Naive thymus-derived CD4-positive, alpha-beta T cell (primary cell): ENCODE data around the gene PTPN4. TPM values are rescaled to one million over a fixed set of nuclear protein-coding genes. Genes with fewer than 3 reads are reported as not detected.

Source experiments
- ATAC-seq: fragments of 150-1000 bp; cut with Tn5 transposase; 2 replicates; pipeline ENCODE4 v1.10.0; 2021; ENCODE audit warnings: mild to moderate bottlenecking, moderate library complexity
- CTCF ChIA-PET: fragments of 350-600 bp; sonication (Branson Sonifier 250); formaldehyde crosslinking; loops from one replicate; lab custom pipeline; 2021; ENCODE audit warnings: antibody characterized with exemption; lab: Charles Lee
- POLR2A ChIA-PET: fragments of 350-600 bp; sonication (Branson Sonifier 250); formaldehyde crosslinking; loops from one replicate; lab custom pipeline; 2021; ENCODE audit warnings: antibody characterized with exemption, inconsistent platforms; lab: Charles Lee
- DNase-seq, 9 donors: peaks; one replicate each; pipeline versions ENCODE4 v3.0.0 to v3.0.0-alpha.2; 2020 to 2022; ENCODE audit warnings: mixed read lengths in 1 of 9
- H3K27ac ChIP-seq: one replicate; pipeline ENCODE4 v1.7.0; 2013; ENCODE audit warnings: mild to moderate bottlenecking, low read depth, low read length, moderate library complexity
- H3K27me3 ChIP-seq, 2 donors: one replicate each; pipeline ENCODE4 v1.7.0; 2013; ENCODE audit warnings: low read length in 2 of 2, mild to moderate bottlenecking in 2 of 2, moderate library complexity in 2 of 2; ENCODE audit not compliant: control insufficient read depth in 2 of 2, insufficient read depth in 2 of 2
- H3K36me3 ChIP-seq, 3 experiments: 1 replicate in 2 of 3; 2 replicates in 1 of 3; pipeline ENCODE4 v1.7.0; 2013; ENCODE audit warnings: low read length in 3 of 3, mild to moderate bottlenecking in 3 of 3, moderate library complexity in 1 of 3; ENCODE audit not compliant: insufficient read depth in 3 of 3, control insufficient read depth in 2 of 3
- H3K4me1 ChIP-seq, 2 donors: one replicate each; pipeline ENCODE4 v1.7.0; 2013; ENCODE audit warnings: low read length in 2 of 2, mild to moderate bottlenecking in 2 of 2, moderate library complexity in 1 of 2; ENCODE audit not compliant: control insufficient read depth in 2 of 2, insufficient read depth in 2 of 2
- H3K4me3 ChIP-seq: 2 replicates; pipeline ENCODE4 v1.7.0; 2013; ENCODE audit warnings: mild to moderate bottlenecking, low read length
- H3K9me3 ChIP-seq, 3 experiments: 1 replicate in 2 of 3; 2 replicates in 1 of 3; pipeline ENCODE4 v1.7.0; 2013; ENCODE audit warnings: low read length in 3 of 3; ENCODE audit not compliant: control insufficient read depth in 2 of 3
- H3K27ac Mint-ChIP-seq, 9 donors: one replicate each; pipeline ENCODE4 v1.8.0; 2020 to 2022; ENCODE audit warnings: mixed read lengths in 9 of 9, mild to moderate bottlenecking in 8 of 9, moderate library complexity in 5 of 9, inconsistent platforms in 2 of 9
- H3K27me3 Mint-ChIP-seq, 5 donors: one replicate each; pipeline ENCODE4 v1.8.0; 2021 to 2022; ENCODE audit warnings: mixed read lengths in 5 of 5, mild to moderate bottlenecking in 1 of 5
- H3K36me3 Mint-ChIP-seq, 5 donors: one replicate each; pipeline ENCODE4 v1.8.0; 2020 to 2022; ENCODE audit warnings: mixed read lengths in 5 of 5, mild to moderate bottlenecking in 3 of 5, inconsistent platforms in 1 of 5
- H3K4me1 Mint-ChIP-seq, 7 donors: one replicate each; pipeline ENCODE4 v1.8.0; 2020 to 2022; ENCODE audit warnings: mixed read lengths in 7 of 7, mild to moderate bottlenecking in 3 of 7, inconsistent platforms in 1 of 7
- H3K4me3 Mint-ChIP-seq, 10 donors: one replicate each; pipeline ENCODE4 v1.8.0; 2020 to 2022; ENCODE audit warnings: mild to moderate bottlenecking in 10 of 10, mixed read lengths in 10 of 10, moderate library complexity in 6 of 10, inconsistent platforms in 2 of 10
- H3K9me3 Mint-ChIP-seq, 11 donors: one replicate each; pipeline ENCODE4 v1.8.0; 2020 to 2022; ENCODE audit warnings: mixed read lengths in 11 of 11, mild to moderate bottlenecking in 4 of 11, inconsistent platforms in 1 of 11, moderate library complexity in 1 of 11
- intact Hi-C, 2 donors: fragments of 100-400 bp; cut with micrococcal nuclease; formaldehyde crosslinking; loops; one replicate each; pipeline ENCODE4 v1.15.1; 2023
- polyA plus RNA-seq, 2 donors: library from polyadenylated mRNA; unstranded; fragments of 300-500 nt; fragmentation: Illumina TruSeq; gene quantifications; one replicate each; pipeline ENCODE4 v1.2.3, GENCODE V29; 2021
- total RNA-seq, 6 experiments: library from RNA in 5 of 6; stranded (reverse) in 5 of 6; gene quantifications; 1 replicate in 5 of 6; 2 replicates in 1 of 6; pipeline ENCODE4 v1.2.3 and lab custom pipeline; 2021 to 2026

The PTPN4 gene
- total and polyA plus RNA-seq, 7 experiments from 2014 or later = 48.9 to 122 (median 76.7) TPM

DNA sequence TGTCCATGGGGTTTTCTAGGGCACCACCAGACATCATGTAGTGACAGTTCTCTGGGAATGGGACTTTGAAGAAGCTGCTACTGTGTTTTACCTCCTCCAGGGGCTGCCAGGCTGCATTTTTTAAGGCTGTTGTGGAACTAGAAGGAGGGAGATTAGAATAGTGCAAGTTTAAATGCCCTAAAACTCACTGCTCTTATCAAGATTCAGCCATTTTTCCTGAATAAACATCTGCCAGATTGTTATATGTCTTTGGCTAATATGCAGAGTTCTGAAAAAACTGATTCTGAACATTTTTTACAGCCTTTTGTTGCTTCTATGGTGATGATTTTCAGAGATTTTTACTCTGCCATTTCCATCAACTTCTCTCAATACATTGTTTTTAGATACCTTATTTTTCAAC is 244.5 kb downstream of the PTPN4 start:
- H3K4me1 Mint-ChIP-seq = peaks cover 0 to 7% (median 0%) of the 10 kb centered on the region in 7 donors
- Histone ChIP-seq H3K4me3 (no peak overlapping the region), H3K36me3 (no peaks in the 10 kb centered on the region), H3K27ac (no peak overlapping the region), H3K4me1 (no peaks in the 10 kb centered on the region), H3K9me3 (no peaks in the 10 kb centered on the region), H3K27me3 (no peaks in the 10 kb centered on the region)
- no peaks in the 10 kb centered on the region for H3K36me3 Mint-ChIP-seq
- no peak overlapping the region for H3K4me3 Mint-ChIP-seq
- intact Hi-C loops = no loop called here
- ChIA-PET CTCF (interaction anchor here (1.2 kb wide), 1 partner anchor 45 kb away, joined by 4 read pairs; no protein-coding TSS in a partner anchor), POLR2A (interaction anchor here (1.2 kb wide), 1 partner anchor 172 kb away, joined by 3 read pairs; no protein-coding TSS in a partner anchor)
- DNase-seq (no peak), ATAC-seq (no peak)
- no peaks in the 10 kb centered on the region for H3K9me3 Mint-ChIP-seq
- H3K27me3 Mint-ChIP-seq = peaks cover 0 to 8% (median 0%) of the 10 kb centered on the region in 5 donors
- H3K27ac Mint-ChIP-seq = no peak overlapping the region

DNA sequence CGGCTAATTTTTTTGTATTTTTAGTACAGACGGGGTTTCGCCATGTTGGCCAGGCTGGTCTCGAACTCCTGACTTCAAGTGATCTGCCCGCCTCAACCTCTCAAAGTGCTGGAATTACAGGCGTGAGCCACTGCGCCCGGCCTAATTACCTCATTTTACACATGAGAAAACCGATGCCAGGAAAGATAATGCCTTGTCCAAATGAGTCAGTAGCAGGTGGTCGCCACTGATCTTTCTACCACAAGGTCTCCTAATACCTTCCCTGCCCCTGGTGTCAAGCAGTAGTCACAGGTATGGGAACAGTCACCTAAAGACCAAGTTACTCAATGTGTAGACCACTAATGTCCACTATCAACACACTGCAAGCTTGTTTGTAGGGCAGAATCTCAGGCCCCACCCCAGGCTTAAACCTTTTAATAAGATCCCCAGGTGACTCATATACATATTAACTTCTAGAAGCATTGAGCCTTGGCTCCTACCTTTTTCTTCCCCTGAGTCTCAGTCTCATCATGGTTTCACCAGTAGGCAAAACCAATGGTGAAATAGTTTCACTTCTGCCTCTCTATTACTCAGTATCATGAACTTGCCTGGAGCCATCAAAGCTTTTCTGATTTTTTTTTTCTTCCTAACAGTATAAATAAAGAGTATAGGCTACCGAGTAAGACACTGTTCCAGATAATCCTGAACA is 246.3 kb downstream of the PTPN4 start:
- no peaks in the 10 kb centered on the region for H3K36me3 Mint-ChIP-seq
- H3K36me3 ChIP-seq = no peaks in the 10 kb centered on the region
- peaks cover 0 to 7% (median 0%) of the 10 kb centered on the region in 7 donors for H3K4me1 Mint-ChIP-seq
- peak overlapping the region in 1 of 9 donors; percentile 46 for H3K27ac Mint-ChIP-seq
- intact Hi-C loops = no loop called here
- POLR2A ChIA-PET = interaction anchor here (0.6 kb wide), 1 partner anchor 245 kb away, joined by 5 read pairs; no protein-coding TSS in a partner anchor
- H3K27me3 ChIP-seq = no peaks in the 10 kb centered on the region
- ATAC-seq = no peak
- DNase-seq = no peak
- CTCF ChIA-PET = no interaction called here
- no peaks in the 10 kb centered on the region for H3K9me3 Mint-ChIP-seq
- peaks cover 0 to 6% (median 0%) of the 10 kb centered on the region in 5 donors for H3K27me3 Mint-ChIP-seq
- H3K4me1 ChIP-seq = no peaks in the 10 kb centered on the region
- no peaks in the 10 kb centered on the region for H3K9me3 ChIP-seq
- H3K4me3 Mint-ChIP-seq = no peak overlapping the region
- H3K4me3 ChIP-seq = no peak overlapping the region
- no peak overlapping the region for H3K27ac ChIP-seq

DNA sequence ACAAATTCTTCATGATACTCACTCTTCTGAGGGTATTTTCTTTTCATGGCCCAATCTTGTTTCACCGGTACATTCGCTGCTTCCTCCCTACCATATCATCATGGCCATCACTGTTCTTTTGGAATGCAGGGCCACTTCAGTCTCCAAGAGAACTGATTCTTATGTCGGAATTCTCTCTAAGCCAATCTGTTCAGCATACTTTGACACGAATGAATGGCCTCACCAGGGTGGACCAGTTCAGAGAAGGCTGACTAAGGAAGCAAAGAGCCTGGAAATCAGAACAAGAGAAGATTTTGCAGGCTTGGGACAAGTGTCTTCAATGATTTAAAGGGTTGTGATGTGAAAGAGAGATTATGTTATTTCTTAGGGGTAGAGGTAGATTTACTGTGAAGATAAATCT is 248.1 kb downstream of the PTPN4 start:
- Mint-ChIP-seq H3K36me3 (no peaks in the 10 kb centered on the region), H3K4me3 (no peak overlapping the region), H3K27ac (peak overlapping the region in 1 of 9 donors; percentile 60), H3K4me1 (peaks cover 6 to 12% (median 7%) of the 10 kb centered on the region in 7 donors), H3K9me3 (no peaks in the 10 kb centered on the region), H3K27me3 (peaks cover 0 to 3% (median 0%) of the 10 kb centered on the region in 5 donors)
- intact Hi-C loops = no loop called here
- no peak for ATAC-seq
- H3K9me3 ChIP-seq = no peaks in the 10 kb centered on the region
- POLR2A ChIA-PET = no interaction called here
- CTCF ChIA-PET = no interaction called here
- H3K4me1 ChIP-seq = peaks cover 6% of the 10 kb centered on the region in 2 donors
- H3K27ac ChIP-seq = no peak overlapping the region
- peaks cover 0 to under 1% (median 0%) of the 10 kb centered on the region in 3 experiments for H3K36me3 ChIP-seq
- DNase-seq = no peak
- no peaks in the 10 kb centered on the region for H3K27me3 ChIP-seq
- no peak overlapping the region for H3K4me3 ChIP-seq

DNA sequence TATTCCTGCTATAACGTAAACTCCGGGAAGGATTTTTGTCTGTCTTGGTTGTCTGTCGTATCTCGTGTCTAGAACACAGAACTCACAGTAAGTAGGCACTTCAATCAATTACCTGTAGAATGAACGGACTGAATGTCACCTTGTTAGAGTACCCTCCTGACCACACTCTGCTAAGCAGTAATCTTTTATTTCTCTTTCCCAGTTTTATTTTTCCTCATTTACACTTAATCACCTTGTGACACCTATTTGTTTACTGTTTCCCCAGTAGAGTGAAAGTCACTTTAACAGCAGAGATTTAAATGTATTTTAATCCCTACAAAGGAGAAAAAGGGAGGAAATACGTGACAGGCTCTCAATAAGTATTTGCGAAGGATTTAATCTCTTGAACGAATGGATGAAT is 252.6 kb downstream of the PTPN4 start:
- ATAC-seq (no peak), DNase-seq (no peak)
- H3K9me3 ChIP-seq = no peaks in the 10 kb centered on the region
- CTCF ChIA-PET = interaction anchor here (0.8 to 1.0 kb wide), 2 partner anchors 162 to 301 kb away, joined by 3 to 4 read pairs; no protein-coding TSS in a partner anchor
- POLR2A ChIA-PET = interaction anchor here (0.6 to 1.3 kb wide), 2 partner anchors 219 to 334 kb away, joined by 3 to 7 read pairs; no protein-coding TSS in a partner anchor
- H3K27me3 ChIP-seq = no peaks in the 10 kb centered on the region
- H3K4me1 Mint-ChIP-seq = peaks cover 9 to 36% (median 24%) of the 10 kb centered on the region in 7 donors
- peaks cover 0 to 6% (median 0%) of the 10 kb centered on the region in 5 donors for H3K36me3 Mint-ChIP-seq
- peak overlapping the region in 8 of 9 donors; percentile 10 to 75 (median 53) for H3K27ac Mint-ChIP-seq
- peak overlapping the region; percentile 70 for H3K27ac ChIP-seq
- peak overlapping the region; percentile 69 for H3K4me3 ChIP-seq
- peak overlapping the region; percentile 64 to 88 (median 76) for H3K4me3 Mint-ChIP-seq
- peaks cover 0 to 3% (median 0%) of the 10 kb centered on the region in 3 experiments for H3K36me3 ChIP-seq
- no peaks in the 10 kb centered on the region for H3K9me3 Mint-ChIP-seq
- peaks cover 6% of the 10 kb centered on the region in 2 donors for H3K4me1 ChIP-seq
- H3K27me3 Mint-ChIP-seq = peaks cover 0 to 20% (median 0%) of the 10 kb centered on the region in 5 donors
- intact Hi-C loops = loop anchor here (2.0 to 10.0 kb wide), 7 partner anchors 210 to 2000 kb away; partner anchors contain the start of genes C2orf76 (in 1 of the 2), CCDC93 (in 1 of the 2), DBI (in 1 of the 2) and INHBB (in 1 of the 2)

DNA sequence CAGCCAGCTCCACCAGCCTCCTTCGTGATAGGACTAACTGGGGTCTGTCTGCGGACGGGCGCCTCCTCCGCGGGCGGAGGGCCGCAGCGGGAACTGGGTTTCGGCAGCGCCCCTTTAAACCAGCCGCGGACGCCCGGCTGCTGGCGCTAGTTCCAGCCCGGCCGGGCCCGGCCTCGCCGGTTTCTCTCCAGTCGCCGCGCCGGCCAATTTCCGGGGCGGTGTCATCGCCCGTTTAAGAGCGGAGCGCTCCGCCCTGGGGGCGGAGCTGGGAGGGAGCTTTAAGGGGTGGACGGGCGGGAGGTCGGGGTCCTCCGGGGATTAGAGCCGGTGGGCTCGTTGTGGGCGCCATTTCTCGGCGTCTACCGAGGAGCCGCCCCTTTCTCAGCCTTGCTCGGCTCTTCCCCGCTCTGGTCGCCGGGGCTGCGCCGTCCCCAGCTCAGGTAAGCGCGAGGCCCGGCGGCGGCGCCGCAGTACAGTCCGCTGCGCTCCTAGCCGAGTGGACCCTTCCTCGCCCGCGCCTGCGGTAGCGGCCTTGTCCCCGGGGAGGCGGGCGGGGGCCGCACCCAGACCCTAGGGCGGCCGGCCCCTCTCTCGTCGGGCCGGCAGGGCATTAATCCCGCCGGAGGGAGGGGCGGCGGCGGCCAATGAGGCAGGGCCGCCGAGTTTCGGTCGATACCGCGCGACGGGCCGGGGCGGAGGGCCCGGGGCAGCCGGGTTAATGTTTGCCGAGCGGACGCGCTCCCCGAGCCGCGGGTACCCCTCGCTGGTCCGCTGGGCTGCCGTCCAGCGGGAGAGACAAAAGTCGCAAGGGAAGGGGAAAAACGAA is 253.3 kb downstream of the PTPN4 start, which contains the start of gene EPB41L5:
TSS of gene EPB41L5 (plus strand) at position 307 of the 826 bp plus-strand sequence. CDS start 6,008 bp downstream, outside the sequence.
- peaks cover 0 to 20% (median 0%) of the 10 kb centered on the region in 5 donors for H3K27me3 Mint-ChIP-seq
- peaks cover 0 to 6% (median 0%) of the 10 kb centered on the region in 5 donors for H3K36me3 Mint-ChIP-seq
- ATAC-seq (peak; percentile 93), DNase-seq (peak; percentile 56 to 81 (median 67))
- intact Hi-C loops = loop anchor here (1.0 to 10.0 kb wide), 10 partner anchors 164 to 2001 kb away; partner anchors contain the start of genes PTPN4 (in 2 of the 2), TMEM177 (in 2 of the 2), C2orf76 (in 1 of the 2) and CCDC93 (in 1 of the 2)
- POLR2A ChIA-PET = interaction anchor here (0.6 to 1.3 kb wide), 3 partner anchors 164 to 335 kb away, joined by 3 to 7 read pairs (median 3); no protein-coding TSS in a partner anchor
- no peaks in the 10 kb centered on the region for H3K9me3 ChIP-seq
- H3K36me3 ChIP-seq = peaks cover 0 to 3% (median 0%) of the 10 kb centered on the region in 3 experiments
- H3K4me3 Mint-ChIP-seq = peak within 1 kb of the TSS; percentile 73 to 89 (median 86)
- CTCF ChIA-PET = interaction anchor here (0.8 to 1.0 kb wide), 2 partner anchors 162 to 300 kb away, joined by 3 to 4 read pairs; no protein-coding TSS in a partner anchor
- no peaks in the 10 kb centered on the region for H3K9me3 Mint-ChIP-seq
- peak within 1 kb of the TSS; percentile 69 for H3K4me3 ChIP-seq
- peaks cover 6% of the 10 kb centered on the region in 2 donors for H3K4me1 ChIP-seq
- H3K27ac Mint-ChIP-seq = peak within 1 kb of the TSS in 8 of 9 donors; percentile 36 to 75 (median 70)
- H3K27ac ChIP-seq = peak within 1 kb of the TSS; percentile 70
- H3K4me1 Mint-ChIP-seq = peaks cover 8 to 37% (median 24%) of the 10 kb centered on the region in 7 donors
- H3K27me3 ChIP-seq = no peaks in the 10 kb centered on the region
